ENCODE data around the gene OTOP1. TPM values are rescaled to one million over a fixed set of nuclear protein-coding genes. Genes with fewer than 3 reads are reported as not detected.
A peak's percentile ranks its signal among the peaks of the same experiment; 100 is the strongest.

OTOP1 gene
- total RNA-seq, 2 donors from 2014 or later = not detected

DNA sequence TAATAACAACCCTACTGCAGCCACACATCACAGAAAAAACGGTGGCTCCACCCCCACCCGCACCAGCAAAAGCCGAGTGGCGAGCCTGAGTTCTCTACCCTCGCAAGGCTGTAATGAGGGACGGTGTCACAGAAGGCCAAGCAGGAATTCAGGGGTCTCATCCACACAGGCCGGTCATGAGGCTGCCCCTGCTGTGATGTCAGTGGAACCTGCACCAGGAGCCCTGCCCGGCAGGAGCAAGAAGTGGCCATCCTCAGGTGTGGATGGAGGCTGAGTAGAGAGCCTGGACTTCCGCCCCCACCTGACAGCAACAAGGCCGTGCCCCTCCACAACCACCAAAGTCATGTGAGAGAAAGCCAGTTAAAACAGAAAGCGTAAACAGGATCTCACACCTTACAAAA, 42.6 kb upstream of the OTOP1 start:
- H3K4me3 ChIP-seq = no peak overlapping the region
- H3K9me3 ChIP-seq = no peaks in the 10 kb centered on the region
- WGBS = 91% methylated on average over 11 of the region's 11 CpGs
- DNase-seq (ENCODE audit: low spot score) = no peak
- H3K27ac ChIP-seq = no peak overlapping the region
- intact Hi-C loops (cut with DNase I) = no loop called here
- H3K4me1 ChIP-seq (replicated peaks) = no peaks in the 10 kb centered on the region
- TF ChIP-seq POLR2A (IDR thresholded peaks at IDR 0.05) = no peak
- no peak for TF ChIP-seq POLR2AphosphoS5 (IDR thresholded peaks at IDR 0.05)
- TF ChIP-seq, protein P1, sequence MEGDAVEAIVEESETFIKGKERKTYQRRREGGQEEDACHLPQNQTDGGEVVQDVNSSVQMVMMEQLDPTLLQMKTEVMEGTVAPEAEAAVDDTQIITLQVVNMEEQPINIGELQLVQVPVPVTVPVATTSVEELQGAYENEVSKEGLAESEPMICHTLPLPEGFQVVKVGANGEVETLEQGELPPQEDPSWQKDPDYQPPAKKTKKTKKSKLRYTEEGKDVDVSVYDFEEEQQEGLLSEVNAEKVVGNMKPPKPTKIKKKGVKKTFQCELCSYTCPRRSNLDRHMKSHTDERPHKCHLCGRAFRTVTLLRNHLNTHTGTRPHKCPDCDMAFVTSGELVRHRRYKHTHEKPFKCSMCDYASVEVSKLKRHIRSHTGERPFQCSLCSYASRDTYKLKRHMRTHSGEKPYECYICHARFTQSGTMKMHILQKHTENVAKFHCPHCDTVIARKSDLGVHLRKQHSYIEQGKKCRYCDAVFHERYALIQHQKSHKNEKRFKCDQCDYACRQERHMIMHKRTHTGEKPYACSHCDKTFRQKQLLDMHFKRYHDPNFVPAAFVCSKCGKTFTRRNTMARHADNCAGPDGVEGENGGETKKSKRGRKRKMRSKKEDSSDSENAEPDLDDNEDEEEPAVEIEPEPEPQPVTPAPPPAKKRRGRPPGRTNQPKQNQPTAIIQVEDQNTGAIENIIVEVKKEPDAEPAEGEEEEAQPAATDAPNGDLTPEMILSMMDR (IDR thresholded peaks at IDR 0.05) = no peak
- no peaks in the 10 kb centered on the region for H3K27me3 ChIP-seq (replicated peaks; ENCODE audit: insufficient read depth)
- H3K36me3 ChIP-seq = peaks cover 0 to 8% of the 10 kb centered on the region in 2 donors

DNA sequence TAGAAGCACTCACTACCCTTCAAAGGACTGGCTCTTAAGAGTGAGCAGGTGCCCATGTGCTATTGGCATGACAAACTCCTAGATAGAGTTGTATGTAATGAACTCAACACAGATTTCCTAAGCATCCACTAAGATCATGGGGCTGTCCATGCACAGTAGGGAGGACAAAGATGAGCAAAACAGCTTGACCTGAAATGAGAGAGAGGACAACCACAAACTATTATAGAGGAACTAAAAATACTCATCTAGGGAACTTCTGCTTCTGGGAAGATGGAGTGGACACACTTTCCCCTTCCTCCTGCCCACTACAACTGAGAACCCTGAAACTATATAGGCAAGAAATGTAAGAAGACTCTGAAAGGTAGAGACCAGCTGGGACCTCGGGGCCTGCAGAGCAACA, 42.0 kb upstream of the OTOP1 start:
- DNase-seq (ENCODE audit: low spot score) = no peak
- WGBS = 89% methylated on average over 1 of the region's 1 CpG
- H3K27me3 ChIP-seq (replicated peaks; ENCODE audit: insufficient read depth) = no peaks in the 10 kb centered on the region
- H3K9me3 ChIP-seq = no peaks in the 10 kb centered on the region
- H3K4me3 ChIP-seq = no peak overlapping the region
- no peaks in the 10 kb centered on the region for H3K4me1 ChIP-seq (replicated peaks)
- TF ChIP-seq, protein P1 (IDR thresholded peaks at IDR 0.05) = no peak
- no peak for TF ChIP-seq POLR2A (IDR thresholded peaks at IDR 0.05)
- no peak for TF ChIP-seq POLR2AphosphoS5 (IDR thresholded peaks at IDR 0.05)
- intact Hi-C loops (cut with DNase I) = no loop called here
- no peak overlapping the region for H3K27ac ChIP-seq
- H3K36me3 ChIP-seq = peaks cover 0 to 3% of the 10 kb centered on the region in 2 donors

DNA sequence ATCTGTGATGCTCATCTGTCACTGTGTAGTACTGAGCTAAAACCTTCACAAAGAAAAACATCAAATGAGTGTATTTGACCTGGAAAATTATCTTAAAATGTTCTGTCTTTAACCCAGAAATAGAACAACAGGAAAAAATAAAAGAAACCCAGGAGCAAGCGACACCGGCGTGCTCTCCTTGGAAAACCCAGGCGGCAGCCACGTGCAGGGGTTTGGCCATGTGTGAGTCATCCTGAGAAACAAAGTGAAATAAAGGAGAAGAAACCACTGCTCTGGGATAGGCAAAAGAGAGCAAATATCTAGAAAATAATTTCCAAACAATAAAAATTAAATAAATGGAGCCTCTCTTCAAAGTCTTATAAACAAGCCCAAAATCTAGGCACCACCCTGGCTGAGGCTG, 41.3 kb upstream of the OTOP1 start:
- 91% methylated on average over 5 of the region's 5 CpGs for WGBS
- no peak overlapping the region for H3K4me3 ChIP-seq
- TF ChIP-seq, protein P1 (IDR thresholded peaks at IDR 0.05) = no peak
- TF ChIP-seq POLR2AphosphoS5 (IDR thresholded peaks at IDR 0.05) (no peak), POLR2A (IDR thresholded peaks at IDR 0.05) (no peak)
- H3K27ac ChIP-seq = no peak overlapping the region
- no peaks in the 10 kb centered on the region for H3K9me3 ChIP-seq
- no peaks in the 10 kb centered on the region for H3K27me3 ChIP-seq (replicated peaks; ENCODE audit: insufficient read depth)
- intact Hi-C loops (cut with DNase I) = no loop called here
- no peaks in the 10 kb centered on the region for H3K36me3 ChIP-seq
- DNase-seq (ENCODE audit: low spot score) = no peak
- H3K4me1 ChIP-seq (replicated peaks) = no peaks in the 10 kb centered on the region

DNA sequence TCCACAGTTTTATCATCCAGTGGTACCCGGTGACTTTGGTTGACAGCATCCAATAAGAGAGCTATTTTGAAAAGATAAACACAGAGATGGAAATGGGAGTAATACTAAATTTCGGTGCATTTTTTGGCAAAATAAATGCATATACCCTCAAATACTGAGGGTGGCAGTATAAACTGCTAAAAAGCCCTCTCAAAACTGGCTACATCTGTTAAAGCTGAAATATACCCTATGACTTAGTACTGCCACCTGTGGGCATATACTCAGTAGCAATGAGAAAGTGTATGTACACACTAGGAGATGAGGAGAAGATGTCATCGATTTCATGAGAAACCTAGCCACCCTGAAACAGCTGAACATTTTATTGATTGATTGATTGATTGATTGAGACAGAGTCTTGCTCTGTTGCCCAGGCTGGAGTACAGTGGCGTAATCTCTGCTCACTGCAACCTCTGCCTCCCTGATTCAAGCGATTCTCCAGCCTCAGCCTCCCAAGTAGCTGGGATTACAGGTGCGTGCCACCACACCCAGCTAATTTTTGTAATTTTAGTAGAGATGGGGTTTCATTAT, 33.5 kb upstream of the OTOP1 start:
- H3K9me3 ChIP-seq = no peaks in the 10 kb centered on the region

More for the DNA sequence above, 33.5 kb upstream of the OTOP1 start:
- no peaks in the 10 kb centered on the region for H3K27me3 ChIP-seq (replicated peaks; ENCODE audit: insufficient read depth)
- intact Hi-C loops (cut with DNase I) = no loop called here
- H3K4me1 ChIP-seq (replicated peaks) = no peaks in the 10 kb centered on the region
- WGBS = 76% methylated on average over 6 of the region's 6 CpGs
- TF ChIP-seq, protein P1 (IDR thresholded peaks at IDR 0.05) = peak in 1 of 4 experiments; percentile 21
- TF ChIP-seq POLR2AphosphoS5 (IDR thresholded peaks at IDR 0.05) = no peak
- H3K4me3 ChIP-seq = no peak overlapping the region
- DNase-seq (ENCODE audit: low spot score) = no peak
- H3K27ac ChIP-seq = no peak overlapping the region
- H3K36me3 ChIP-seq = no peaks in the 10 kb centered on the region

Data from prostate gland (tissue), 2 donors.